Ovary (tissue), 3 donors: ENCODE measurements around the gene SMARCD1.

ENCODE experiments used
- CTCF ChIP-seq, 3 donors: fragments of 450-650 bp in 2 of 3; fragments of 200-600 bp in 1 of 3; IDR thresholded peaks; one replicate each; pipeline versions ENCODE4 v1.5.1 to v1.8.0; 2016 to 2022; ENCODE audit warnings: antibody characterized with exemption in 3 of 3, mild to moderate bottlenecking in 1 of 3
- POLR2A ChIP-seq: fragments of 450-650 bp; IDR thresholded peaks from one replicate; pipeline ENCODE4 v1.6.1; 2017; ENCODE audit warnings: antibody characterized with exemption, mild to moderate bottlenecking, moderate library complexity
- donor health status: DM: no; HTN: no; CAD: no.

- TF ChIP-seq CTCF (IDR thresholded peaks at IDR 0.05) (no peak), POLR2A (no peak)
These were observed 43.2 kb upstream of the SMARCD1 start for GRCh38 chr12:50041962-50042361.
